Activated effector memory CD4-positive, alpha-beta T cell treated with Interleukin-2 at 50 U/mL for 16 hours (primary cell): ENCODE data around the gene ARPIN.
"Not testable (repeated sequence)": the region's sequence is repeated elsewhere in the genome, so short reads cannot be mapped to it uniquely, and the experiment has no call there.

ENCODE experiments used
- DNase-seq: peaks from one replicate; pipeline ENCODE4 v3.0.0-alpha.2; 2020

Gene ARPIN

GRCh38 chr15:89909611-89910010 is 3.1 kb downstream of the ARPIN start:
- DNase-seq: no peak

GRCh38 chr15:89908226-89908625 is 4.5 kb downstream of the ARPIN start:
- no peak for DNase-seq

- no peak for DNase-seq
Measured at GRCh38 chr15:89907289-89907688, 5.5 kb downstream of the ARPIN start.

- DNase-seq: no peak
Measured at GRCh38 chr15:89905846-89906378, 6.8 kb downstream of the ARPIN start.

GRCh38 chr15:89904519-89904918 is 8.2 kb downstream of the ARPIN start:
- DNase-seq: no peak

GRCh38 chr15:89903858-89904130 is 9.0 kb downstream of the ARPIN start:
- no peak for DNase-seq

GRCh38 chr15:89903015-89903857 is 9.5 kb downstream of the ARPIN start:
- DNase-seq: no peak

GRCh38 chr15:89900849-89901248 is 11.9 kb downstream of the ARPIN start:
- no peak for DNase-seq

- DNase-seq: no peak
Measured at GRCh38 chr15:89899951-89900567, 12.7 kb downstream of the ARPIN start.

- DNase-seq: no peak
Measured at GRCh38 chr15:89899295-89899945, 13.3 kb downstream of the ARPIN start.

GRCh38 chr15:89898614-89899294 is 14.0 kb downstream of the ARPIN start:
- peak; percentile 22 for DNase-seq

- no peak for DNase-seq
Measured at GRCh38 chr15:89898146-89898545, 14.6 kb downstream of the ARPIN start.

GRCh38 chr15:89893696-89894447 is 18.9 kb downstream of the ARPIN start, which contains the start of gene AP3S2:
Gene AP3S2 (minus strand): TSS chr15:89893994. CDS start chr15:89893949, 45 bp downstream.
- peak; percentile 84 for DNase-seq

GRCh38 chr15:89893027-89893426 is 19.7 kb downstream of the ARPIN start:
- no peak for DNase-seq

- DNase-seq: no peak
Measured at GRCh38 chr15:89888214-89888804, 24.4 kb downstream of the ARPIN start.

- no peak for DNase-seq
Measured at GRCh38 chr15:89885611-89886010, 27.1 kb downstream of the ARPIN start.

- DNase-seq: not testable (repeated sequence)
Measured at GRCh38 chr15:89885179-89885578, 27.6 kb downstream of the ARPIN start.

- DNase-seq: no peak
Measured at GRCh38 chr15:89883518-89883917, 29.2 kb downstream of the ARPIN start.

GRCh38 chr15:89880727-89881126 is 32.0 kb downstream of the ARPIN start:
- DNase-seq: no peak

GRCh38 chr15:89878323-89878722 is 34.4 kb downstream of the ARPIN start:
- no peak for DNase-seq

GRCh38 chr15:89877083-89877425 is 35.7 kb downstream of the ARPIN start:
- DNase-seq: no peak
